ENCODE results near the gene WSB1.

DNA sequence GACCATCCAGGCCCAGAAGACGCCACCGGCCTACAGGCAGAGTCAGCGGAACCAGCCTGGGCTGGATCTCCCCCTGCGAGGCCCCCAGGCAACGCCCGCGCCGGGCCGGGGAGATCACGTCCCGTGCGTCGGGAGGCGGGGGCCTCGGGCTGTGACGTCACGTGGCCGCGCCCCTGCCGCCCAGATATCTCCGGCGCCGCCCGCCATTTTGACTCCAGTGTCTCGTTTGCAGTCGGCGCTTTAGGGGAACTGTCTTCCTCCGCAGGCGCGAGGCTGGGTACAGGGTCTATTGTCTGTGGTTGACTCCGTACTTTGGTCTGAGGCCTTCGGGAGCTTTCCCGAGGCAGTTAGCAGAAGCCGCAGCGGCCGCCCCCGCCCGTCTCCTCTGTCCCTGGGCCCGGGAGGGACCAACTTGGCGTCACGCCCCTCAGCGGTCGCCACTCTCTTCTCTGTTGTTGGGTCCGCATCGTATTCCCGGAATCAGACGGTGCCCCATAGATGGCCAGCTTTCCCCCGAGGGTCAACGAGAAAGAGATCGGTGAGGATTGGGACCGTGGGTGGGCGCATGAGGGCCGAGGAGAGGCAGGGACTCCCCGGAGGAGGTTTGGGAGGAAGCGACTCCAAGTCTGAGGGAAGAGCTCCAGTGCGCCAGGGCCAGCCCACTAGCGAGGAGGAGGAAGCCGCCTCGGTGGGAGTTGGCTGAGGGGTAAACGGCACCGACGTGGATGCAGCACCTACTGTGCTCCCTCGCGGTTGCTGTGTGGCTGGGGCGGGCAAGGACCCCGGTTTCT is at the start of gene WSB1:
- TF ChIP-seq, protein P1, sequence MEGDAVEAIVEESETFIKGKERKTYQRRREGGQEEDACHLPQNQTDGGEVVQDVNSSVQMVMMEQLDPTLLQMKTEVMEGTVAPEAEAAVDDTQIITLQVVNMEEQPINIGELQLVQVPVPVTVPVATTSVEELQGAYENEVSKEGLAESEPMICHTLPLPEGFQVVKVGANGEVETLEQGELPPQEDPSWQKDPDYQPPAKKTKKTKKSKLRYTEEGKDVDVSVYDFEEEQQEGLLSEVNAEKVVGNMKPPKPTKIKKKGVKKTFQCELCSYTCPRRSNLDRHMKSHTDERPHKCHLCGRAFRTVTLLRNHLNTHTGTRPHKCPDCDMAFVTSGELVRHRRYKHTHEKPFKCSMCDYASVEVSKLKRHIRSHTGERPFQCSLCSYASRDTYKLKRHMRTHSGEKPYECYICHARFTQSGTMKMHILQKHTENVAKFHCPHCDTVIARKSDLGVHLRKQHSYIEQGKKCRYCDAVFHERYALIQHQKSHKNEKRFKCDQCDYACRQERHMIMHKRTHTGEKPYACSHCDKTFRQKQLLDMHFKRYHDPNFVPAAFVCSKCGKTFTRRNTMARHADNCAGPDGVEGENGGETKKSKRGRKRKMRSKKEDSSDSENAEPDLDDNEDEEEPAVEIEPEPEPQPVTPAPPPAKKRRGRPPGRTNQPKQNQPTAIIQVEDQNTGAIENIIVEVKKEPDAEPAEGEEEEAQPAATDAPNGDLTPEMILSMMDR (conservative IDR thresholded peaks at IDR 0.05; ENCODE audit: low read depth, low read length), result 0 out of 2 replicates have a peak, but pooled peaks have one; percentile 18
- TF ChIP-seq EZH2 (IDR thresholded peaks at IDR 0.05; ENCODE audit: borderline replicate concordance, low read depth, low read length, poor library complexity, severe bottlenecking), result no peak

Measured in A673 (cell line).